CD4-positive, alpha-beta T cell treated with Interleukin-15 for 1 hour (primary cell): ENCODE data around the gene CDH9.

Source experiments
- DNase-seq: peaks from one replicate; pipeline ENCODE4 v3.0.0-alpha.2; 2020

CDH9 gene

GRCh38 chr5:27038476-27038875, at the start of gene CDH9:
Gene CDH9, minus strand, starts transcription at chr5:27038586. Its CDS starts 50,253 bp downstream, at chr5:26988333.
- DNase-seq, result no peak

DNA sequence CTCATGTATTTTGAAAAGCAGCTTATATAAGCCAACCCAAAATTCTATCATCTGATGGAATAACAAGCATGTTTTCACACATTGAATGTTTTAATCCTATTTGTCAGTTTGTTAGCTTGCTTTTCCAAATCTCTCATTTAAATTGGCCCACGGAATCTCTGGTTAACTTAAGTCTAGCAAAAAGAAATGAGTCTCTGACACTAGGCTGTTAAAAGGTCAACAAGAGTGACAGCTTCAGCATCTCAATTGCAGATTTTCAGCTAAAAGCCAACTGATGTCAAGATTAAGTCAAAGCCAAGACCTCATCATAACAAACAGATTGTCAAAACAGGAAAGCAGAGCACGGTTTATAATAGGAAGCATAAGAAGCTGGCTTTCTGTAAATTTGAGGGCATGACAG, 49.4 kb upstream of the CDH9 start:
- DNase-seq, result no peak

DNA sequence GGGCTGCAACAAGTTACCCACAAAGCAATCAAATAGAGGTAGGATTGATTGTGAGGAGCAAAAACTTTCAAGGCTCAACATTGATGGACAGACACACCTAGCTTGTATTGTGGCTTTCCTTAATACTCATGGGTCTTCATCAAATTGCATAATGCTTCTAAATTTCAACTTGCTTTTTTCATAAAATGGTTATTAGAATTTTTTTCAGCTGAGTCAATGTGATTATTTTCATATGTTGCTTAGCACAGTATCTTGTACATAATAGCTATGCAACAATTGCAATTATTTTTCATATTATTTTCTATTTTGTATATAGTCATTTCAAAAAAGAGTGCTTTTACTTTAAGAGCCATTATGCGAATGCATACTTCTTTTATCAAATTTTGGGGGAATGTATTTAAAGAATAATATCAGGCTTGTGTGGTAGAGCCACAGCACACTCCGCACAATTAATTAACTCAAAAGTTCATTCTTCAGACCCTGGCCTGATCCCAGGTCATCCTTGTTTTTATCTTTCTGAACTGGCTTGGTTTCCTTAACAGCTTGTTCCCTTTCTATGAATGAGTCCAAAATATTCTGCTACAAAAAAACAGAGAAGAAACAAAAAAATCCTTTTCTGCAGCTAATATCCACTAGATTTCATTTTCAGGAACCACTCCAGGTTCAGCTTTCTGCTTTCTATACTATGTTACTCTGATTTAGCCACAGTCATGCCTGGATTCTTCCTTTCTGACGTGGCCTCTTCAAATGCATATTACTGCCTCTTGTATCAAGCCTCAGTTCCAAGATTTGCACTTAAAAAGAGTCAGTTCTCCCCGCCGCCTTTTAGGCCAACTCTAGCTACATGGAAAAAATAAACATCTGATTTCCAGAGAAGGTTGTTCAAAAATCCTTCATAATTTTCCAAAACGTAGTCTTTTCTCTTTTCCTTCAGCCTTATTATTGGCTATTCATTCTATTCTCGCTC, 45.3 kb upstream of the CDH9 start:
- DNase-seq, result no peak

DNA sequence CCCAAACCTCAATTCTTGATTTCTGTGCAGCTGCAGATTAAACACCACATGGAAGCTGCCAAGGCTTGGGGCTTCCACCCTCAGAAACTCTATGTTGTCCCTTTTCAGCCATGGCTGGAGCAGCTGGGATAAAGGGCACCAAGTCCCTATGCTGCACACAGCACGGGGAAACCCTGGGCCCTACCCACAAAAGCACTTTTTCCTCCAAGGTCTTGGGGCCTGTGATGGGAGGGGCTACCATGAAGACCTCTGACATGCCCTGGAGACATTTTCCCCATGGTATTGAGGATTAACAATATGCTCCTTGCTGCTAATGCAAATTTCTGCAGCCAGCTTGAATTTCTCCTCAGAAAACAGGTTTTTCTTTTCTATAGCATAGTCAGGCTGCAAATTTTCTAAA, 41.8 kb upstream of the CDH9 start:
- no peak for DNase-seq

GRCh38 chr5:27062451-27062850, 24.1 kb upstream of the CDH9 start:
- DNase-seq, result no peak

DNA sequence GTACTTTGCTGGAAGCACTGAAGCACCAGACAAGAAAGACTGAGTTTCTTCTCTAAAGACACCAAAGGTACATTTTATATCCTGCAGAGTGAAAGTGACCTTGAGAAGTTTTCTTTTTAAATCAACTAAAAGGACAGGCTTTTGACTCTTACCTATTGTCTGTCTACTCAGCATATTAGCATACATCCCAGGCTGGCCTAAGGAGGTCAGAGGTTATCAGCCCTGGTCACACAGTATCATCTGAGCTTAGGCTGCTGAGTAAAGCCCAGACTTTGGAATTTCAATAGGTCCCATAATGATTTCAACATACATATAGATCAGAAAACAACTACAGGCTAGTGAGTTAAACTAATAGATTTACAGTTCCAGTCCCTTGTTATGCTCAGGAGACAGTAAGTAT, 10.1 kb upstream of the CDH9 start:
- no peak for DNase-seq

- no peak for DNase-seq
Observed at GRCh38 chr5:27041372-27041771, 3.0 kb upstream of the CDH9 start.

DNA sequence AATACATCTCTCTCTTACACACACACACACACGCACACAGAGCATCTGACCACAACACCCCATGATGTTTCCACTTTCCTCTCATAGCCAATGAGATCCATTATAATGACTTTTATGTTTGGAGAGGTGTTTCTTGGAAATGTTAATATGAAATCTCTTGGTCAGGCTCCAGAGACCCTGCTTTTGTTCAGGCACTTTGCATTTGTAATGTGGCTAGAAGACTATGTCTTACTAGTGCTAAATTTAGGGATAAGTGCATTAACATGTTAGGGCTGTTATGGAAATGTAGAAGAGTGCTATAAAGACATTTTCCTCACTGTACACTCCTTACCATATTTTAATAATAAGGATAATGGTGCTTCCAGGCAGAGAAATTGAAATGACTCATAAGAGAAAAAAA, 3.8 kb downstream of the CDH9 start:
- no peak for DNase-seq

- no peak for DNase-seq
Observed at GRCh38 chr5:27026801-27027200, 11.6 kb downstream of the CDH9 start.

- no peak for DNase-seq
Observed at GRCh38 chr5:27026063-27026462, 12.3 kb downstream of the CDH9 start.

DNA sequence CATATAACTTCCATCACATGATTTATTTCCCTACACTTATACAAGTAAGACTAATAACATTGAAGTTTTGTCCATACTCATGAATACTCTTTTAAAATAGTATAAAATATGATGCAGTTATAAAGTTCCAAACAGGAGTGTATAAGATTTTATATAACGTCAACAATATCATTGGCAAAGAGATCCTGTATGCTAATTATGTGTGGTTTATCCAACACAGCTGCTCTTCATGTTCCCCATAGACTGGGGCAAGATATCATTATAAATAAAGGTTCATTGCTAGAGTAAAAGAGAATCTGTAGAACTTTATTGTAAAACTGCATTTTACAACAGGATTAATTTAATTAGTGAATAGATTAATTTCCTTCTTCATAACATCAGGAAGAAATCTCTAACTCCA, 16.9 kb downstream of the CDH9 start:
- DNase-seq, result no peak

DNA sequence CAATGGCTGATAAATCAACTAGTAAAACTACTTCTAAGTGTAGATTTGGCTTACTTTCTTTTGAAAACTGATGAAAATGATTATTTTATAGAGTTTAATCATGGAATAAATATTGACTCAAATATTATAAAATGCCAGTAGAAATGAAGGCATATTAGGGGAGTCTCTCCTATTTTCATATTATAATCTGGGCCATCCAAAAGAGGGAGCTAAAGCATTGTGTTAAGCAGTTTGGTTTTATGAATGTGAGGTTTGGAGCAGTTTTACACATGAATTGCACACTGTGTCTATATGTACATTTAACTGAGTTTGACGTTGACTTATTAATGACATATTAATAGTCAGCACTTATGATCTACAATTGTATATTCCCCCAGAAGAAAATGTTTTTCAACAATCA, 17.4 kb downstream of the CDH9 start:
- no peak for DNase-seq

GRCh38 chr5:27015758-27016157, 22.6 kb downstream of the CDH9 start:
- no peak for DNase-seq

DNA sequence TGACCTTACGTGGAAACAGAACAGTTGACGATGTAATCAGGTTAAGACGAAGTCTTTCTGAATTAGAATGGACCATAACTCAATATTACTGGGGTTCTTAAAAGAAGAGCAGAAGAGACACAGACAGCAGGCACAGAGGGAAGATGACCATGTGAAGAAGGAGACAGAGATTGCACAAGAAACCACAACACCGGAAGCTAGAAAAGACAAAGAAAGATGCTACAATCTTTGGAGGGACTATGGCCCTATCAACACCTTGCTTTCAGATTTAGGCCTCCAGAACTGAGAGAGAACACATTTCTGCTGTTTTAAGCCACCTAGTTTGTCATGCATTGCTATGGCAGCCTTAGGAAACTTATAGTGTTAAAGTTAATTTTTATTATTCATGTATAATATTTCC, 27.1 kb downstream of the CDH9 start:
- no peak for DNase-seq

- DNase-seq, result no peak
Observed at GRCh38 chr5:27010646-27011045, 27.7 kb downstream of the CDH9 start.

GRCh38 chr5:27009540-27009915, 28.9 kb downstream of the CDH9 start:
- no peak for DNase-seq

- DNase-seq, result no peak
Observed at GRCh38 chr5:27008604-27009539, 29.5 kb downstream of the CDH9 start.

- no peak for DNase-seq
Observed at GRCh38 chr5:27007121-27007520, 31.3 kb downstream of the CDH9 start.

DNA sequence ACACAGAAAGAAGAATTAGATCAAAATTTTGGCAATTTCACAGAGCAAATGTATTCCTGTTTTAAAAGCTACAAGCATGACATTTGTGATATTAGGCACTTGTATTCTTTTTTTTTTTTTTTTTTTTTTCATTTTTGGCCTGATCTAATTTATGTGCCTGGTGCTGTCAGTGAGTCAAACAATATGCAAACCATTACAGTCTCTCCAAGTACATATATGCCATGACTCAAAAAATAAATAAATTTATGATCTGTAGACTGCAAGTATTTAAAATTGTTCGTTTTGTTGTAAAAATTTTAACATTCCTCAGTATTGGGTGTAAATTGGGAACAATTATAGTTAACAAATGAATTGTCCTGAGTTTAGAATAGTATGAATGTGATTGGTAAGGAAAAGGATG, 51.4 kb downstream of the CDH9 start:
- DNase-seq, result no peak

- no peak for DNase-seq
Observed at GRCh38 chr5:26981750-26982149, 56.6 kb downstream of the CDH9 start.

GRCh38 chr5:26959290-26959689, 79.1 kb downstream of the CDH9 start:
- no peak for DNase-seq

- no peak for DNase-seq
Observed at GRCh38 chr5:26955161-26955560, 83.2 kb downstream of the CDH9 start.

- DNase-seq, result no peak
Observed at GRCh38 chr5:26948921-26949320, 89.5 kb downstream of the CDH9 start.

- DNase-seq, result no peak
Observed at GRCh38 chr5:26945901-26946300, 92.5 kb downstream of the CDH9 start.
